ENCODE results near the gene CCL26.
"Not testable (repeated sequence)": the region's sequence is repeated elsewhere in the genome, so short reads cannot be mapped to it uniquely, and the experiment has no call there.

DNA sequence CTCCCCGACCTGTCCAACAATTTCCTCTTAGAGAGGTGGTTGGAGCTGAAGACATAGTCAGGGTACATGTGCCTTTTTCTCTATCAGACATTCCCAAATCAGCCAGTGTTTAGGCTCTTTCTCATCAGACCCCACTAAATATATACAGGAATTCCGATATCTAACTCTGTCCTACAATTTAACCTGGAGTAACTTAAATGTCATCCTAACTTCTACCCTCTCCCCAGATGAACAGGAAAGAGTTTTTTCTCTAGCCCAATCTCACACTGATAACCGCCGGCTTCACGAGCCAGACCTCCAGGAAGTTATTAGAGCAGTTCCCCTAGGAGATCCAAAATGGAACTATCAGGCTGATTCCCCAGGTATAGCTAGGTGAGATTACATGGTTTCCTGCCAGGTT is 11.0 kb upstream of the CCL26 start:
- not testable (repeated sequence) for TF ChIP-seq KLF17 (tag by site-specific recombination; IDR thresholded peaks at IDR 0.05); ZNF76 (tag by site-specific recombination; IDR thresholded peaks at IDR 0.05; ENCODE audit: borderline replicate concordance, low read depth); CTCF (tag by site-specific recombination; IDR thresholded peaks at IDR 0.05); REPIN1 (tag by site-specific recombination; IDR thresholded peaks at IDR 0.05; ENCODE audit: low read depth)
- TF ChIP-seq, protein P1, sequence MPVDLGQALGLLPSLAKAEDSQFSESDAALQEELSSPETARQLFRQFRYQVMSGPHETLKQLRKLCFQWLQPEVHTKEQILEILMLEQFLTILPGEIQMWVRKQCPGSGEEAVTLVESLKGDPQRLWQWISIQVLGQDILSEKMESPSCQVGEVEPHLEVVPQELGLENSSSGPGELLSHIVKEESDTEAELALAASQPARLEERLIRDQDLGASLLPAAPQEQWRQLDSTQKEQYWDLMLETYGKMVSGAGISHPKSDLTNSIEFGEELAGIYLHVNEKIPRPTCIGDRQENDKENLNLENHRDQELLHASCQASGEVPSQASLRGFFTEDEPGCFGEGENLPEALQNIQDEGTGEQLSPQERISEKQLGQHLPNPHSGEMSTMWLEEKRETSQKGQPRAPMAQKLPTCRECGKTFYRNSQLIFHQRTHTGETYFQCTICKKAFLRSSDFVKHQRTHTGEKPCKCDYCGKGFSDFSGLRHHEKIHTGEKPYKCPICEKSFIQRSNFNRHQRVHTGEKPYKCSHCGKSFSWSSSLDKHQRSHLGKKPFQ (tag by site-specific recombination; IDR thresholded peaks at IDR 0.05) = not testable (repeated sequence)

Measured in HEK293 (cell line).